Lower lobe of right lung (tissue), 2 donors: ENCODE results near the gene TRPM8. TPM values are rescaled to one million over a fixed set of nuclear protein-coding genes. Genes with fewer than 3 reads are reported as not detected.

Source experiments
- ATAC-seq, 2 donors: fragments of 200-7000 bp; cut with Tn5 transposase; one replicate each; pipeline ENCODE4 v1.9.1; 2020 to 2022; ENCODE audit warnings: mild to moderate bottlenecking in 2 of 2, moderate library complexity in 2 of 2
- DNase-seq: peaks from one replicate; pipeline ENCODE4 v3.0.0-alpha.2; 2020
- H3K27ac ChIP-seq: fragments of 200-600 bp; one replicate; pipeline ENCODE4 v1.8.0; 2022
- H3K27me3 ChIP-seq: fragments of 200-600 bp; one replicate; pipeline ENCODE4 v1.8.0; 2022; ENCODE audit warnings: low read depth
- H3K36me3 ChIP-seq: fragments of 200-600 bp; one replicate; pipeline ENCODE4 v1.8.0; 2022; ENCODE audit warnings: mild to moderate bottlenecking
- H3K4me1 ChIP-seq: fragments of 200-600 bp; one replicate; pipeline ENCODE4 v1.8.0; 2022
- H3K4me3 ChIP-seq: fragments of 200-600 bp; one replicate; pipeline ENCODE4 v1.8.0; 2022; ENCODE audit warnings: mild to moderate bottlenecking
- H3K9me3 ChIP-seq: fragments of 200-600 bp; one replicate; pipeline ENCODE4 v1.8.0; 2022
- intact Hi-C: fragments of 100-400 bp; cut with DNase I; formaldehyde crosslinking; loops from one replicate; pipeline ENCODE4 v1.11.0; 2022
- total RNA-seq: library from RNA; stranded (reverse); fragmentation: NEBNext Ultra II Directional; extraction: Animal tissue kit (Norgen Biotek cat#: 25700); gene quantifications from one replicate; pipeline ENCODE4 v1.2.1, GENCODE V29; 2021
- TF ChIP-seq, protein P1 (sequence below): fragments of 200-600 bp; IDR thresholded peaks from one replicate; pipeline ENCODE4 v1.8.0; 2022; ENCODE audit warnings: antibody characterized with exemption, mild to moderate bottlenecking
- donor health status: DM: no; HTN: yes; CAD: no; lungs with severe emphysema.

Gene TRPM8
- total RNA-seq, 1 donor from 2014 or later: not detected

DNA sequence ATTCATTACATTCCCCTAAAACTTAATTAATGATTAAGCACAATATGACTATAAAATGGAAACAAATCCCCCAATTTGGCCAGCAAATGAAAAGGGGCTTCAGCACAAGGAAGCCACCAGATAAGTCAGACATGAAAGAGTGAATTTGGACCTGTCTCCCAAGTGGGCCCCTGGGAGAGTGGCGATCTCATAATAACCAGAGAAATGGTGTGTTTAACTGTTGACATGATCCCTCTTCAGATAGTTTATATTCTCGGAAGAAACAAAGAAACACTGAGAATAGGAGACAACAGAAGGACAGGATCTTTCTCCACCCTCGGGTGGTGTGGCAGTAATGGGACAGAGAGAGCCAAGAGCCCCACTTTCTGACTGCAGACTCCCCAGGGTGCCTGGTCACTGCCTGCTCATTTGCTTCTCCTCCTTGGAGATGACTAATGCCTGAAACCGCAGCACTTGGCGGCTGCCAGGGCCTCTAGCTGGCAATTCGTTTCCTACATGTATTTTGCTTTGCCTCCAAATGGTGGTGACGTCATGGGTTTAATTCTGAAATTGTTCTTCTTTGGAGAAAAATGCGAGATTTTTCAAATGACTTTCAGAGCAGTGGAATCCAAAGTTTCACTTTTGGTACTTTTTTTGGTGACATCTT is 86.9 kb downstream of the TRPM8 start:
- H3K27me3 ChIP-seq: no peaks in the 10 kb centered on the region
- TF ChIP-seq, protein P1, sequence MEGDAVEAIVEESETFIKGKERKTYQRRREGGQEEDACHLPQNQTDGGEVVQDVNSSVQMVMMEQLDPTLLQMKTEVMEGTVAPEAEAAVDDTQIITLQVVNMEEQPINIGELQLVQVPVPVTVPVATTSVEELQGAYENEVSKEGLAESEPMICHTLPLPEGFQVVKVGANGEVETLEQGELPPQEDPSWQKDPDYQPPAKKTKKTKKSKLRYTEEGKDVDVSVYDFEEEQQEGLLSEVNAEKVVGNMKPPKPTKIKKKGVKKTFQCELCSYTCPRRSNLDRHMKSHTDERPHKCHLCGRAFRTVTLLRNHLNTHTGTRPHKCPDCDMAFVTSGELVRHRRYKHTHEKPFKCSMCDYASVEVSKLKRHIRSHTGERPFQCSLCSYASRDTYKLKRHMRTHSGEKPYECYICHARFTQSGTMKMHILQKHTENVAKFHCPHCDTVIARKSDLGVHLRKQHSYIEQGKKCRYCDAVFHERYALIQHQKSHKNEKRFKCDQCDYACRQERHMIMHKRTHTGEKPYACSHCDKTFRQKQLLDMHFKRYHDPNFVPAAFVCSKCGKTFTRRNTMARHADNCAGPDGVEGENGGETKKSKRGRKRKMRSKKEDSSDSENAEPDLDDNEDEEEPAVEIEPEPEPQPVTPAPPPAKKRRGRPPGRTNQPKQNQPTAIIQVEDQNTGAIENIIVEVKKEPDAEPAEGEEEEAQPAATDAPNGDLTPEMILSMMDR: no peak
- DNase-seq: no peak
- no peaks in the 10 kb centered on the region for H3K4me1 ChIP-seq
- ATAC-seq: no peak
- no peaks in the 10 kb centered on the region for H3K9me3 ChIP-seq
- H3K36me3 ChIP-seq: no peaks in the 10 kb centered on the region
- H3K4me3 ChIP-seq: no peak overlapping the region
- intact Hi-C loops: no loop called here
- no peak overlapping the region for H3K27ac ChIP-seq

DNA sequence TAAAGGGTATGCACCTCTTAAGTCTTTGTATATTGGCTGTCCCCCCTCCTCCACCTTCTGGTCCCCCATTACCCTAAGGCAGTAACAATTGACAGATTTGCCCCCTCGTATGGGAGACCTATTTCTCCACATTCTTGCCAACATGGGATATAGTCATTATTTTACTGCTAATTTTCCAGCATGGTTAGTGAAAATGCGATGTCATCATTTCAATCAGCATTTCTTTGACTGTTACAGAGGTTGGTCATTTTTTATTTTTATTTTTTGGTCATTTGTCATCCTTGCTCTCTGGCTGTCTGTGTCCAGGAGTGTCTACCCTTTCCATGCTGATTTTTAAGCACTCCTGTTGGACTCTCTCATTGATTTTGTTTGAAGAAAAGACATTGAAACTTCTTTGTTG is 88.0 kb downstream of the TRPM8 start:
- Histone ChIP-seq H3K4me1 (no peaks in the 10 kb centered on the region), H3K9me3 (no peaks in the 10 kb centered on the region), H3K4me3 (no peak overlapping the region), H3K27ac (no peak overlapping the region), H3K27me3 (no peaks in the 10 kb centered on the region), H3K36me3 (no peaks in the 10 kb centered on the region)
- TF ChIP-seq, protein P1: no peak
- intact Hi-C loops: no loop called here
- DNase-seq (no peak), ATAC-seq (no peak)

- DNase-seq (no peak), ATAC-seq (no peak)
- peaks cover 5% of the 10 kb centered on the region for H3K9me3 ChIP-seq
- no peaks in the 10 kb centered on the region for H3K27me3 ChIP-seq
- intact Hi-C loops: no loop called here
- H3K4me3 ChIP-seq: no peak overlapping the region
- no peaks in the 10 kb centered on the region for H3K4me1 ChIP-seq
- H3K27ac ChIP-seq: no peak overlapping the region
- H3K36me3 ChIP-seq: no peaks in the 10 kb centered on the region
- TF ChIP-seq, protein P1: no peak
These were observed 89.3 kb downstream of the TRPM8 start for GRCh38 chr2:234006501-234006900.

GRCh38 chr2:234014427-234014826 is 97.3 kb downstream of the TRPM8 start:
- Histone ChIP-seq H3K36me3 (no peaks in the 10 kb centered on the region), H3K4me3 (no peak overlapping the region), H3K27me3 (no peaks in the 10 kb centered on the region), H3K4me1 (no peaks in the 10 kb centered on the region), H3K9me3 (peaks cover 6% of the 10 kb centered on the region), H3K27ac (no peak overlapping the region)
- ATAC-seq (no peak), DNase-seq (no peak)
- TF ChIP-seq, protein P1: no peak
- intact Hi-C loops: no loop called here

DNA sequence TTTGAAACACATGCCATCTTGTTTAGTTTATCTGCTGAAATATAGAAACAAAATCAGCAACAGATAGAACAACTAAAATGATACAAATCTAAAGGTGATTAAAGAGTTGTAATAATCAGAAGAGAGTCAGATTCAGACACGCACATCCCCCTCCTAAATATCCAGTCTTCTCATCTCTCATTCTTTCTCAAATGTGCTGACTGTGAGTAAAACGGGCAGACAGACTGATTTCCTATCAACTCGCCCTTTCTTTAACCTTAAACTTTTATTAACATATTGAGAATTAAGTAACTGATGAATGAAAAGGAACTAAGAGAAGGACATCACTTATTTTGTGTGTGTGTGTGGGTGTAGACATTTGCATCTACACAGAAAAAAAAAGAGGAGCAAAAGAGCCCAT is 98.7 kb downstream of the TRPM8 start:
- Histone ChIP-seq H3K27me3 (no peaks in the 10 kb centered on the region), H3K36me3 (no peaks in the 10 kb centered on the region), H3K4me3 (no peak overlapping the region), H3K27ac (no peak overlapping the region), H3K4me1 (no peaks in the 10 kb centered on the region), H3K9me3 (peaks cover 6% of the 10 kb centered on the region)
- TF ChIP-seq, protein P1: no peak
- ATAC-seq (no peak), DNase-seq (no peak)
- intact Hi-C loops: no loop called here

GRCh38 chr2:234019896-234020295 is 102.7 kb downstream of the TRPM8 start:
- no peak for ATAC-seq
- Histone ChIP-seq H3K36me3 (no peaks in the 10 kb centered on the region), H3K27me3 (no peaks in the 10 kb centered on the region), H3K9me3 (no peaks in the 10 kb centered on the region), H3K27ac (no peak overlapping the region), H3K4me3 (no peak overlapping the region), H3K4me1 (no peaks in the 10 kb centered on the region)
- DNase-seq: no peak
- intact Hi-C loops: no loop called here
- TF ChIP-seq, protein P1: no peak
